ENCODE measurements around the gene MYMK.
A peak's percentile ranks its signal among the peaks of the same experiment; 100 is the strongest.

Gene MYMK

DNA sequence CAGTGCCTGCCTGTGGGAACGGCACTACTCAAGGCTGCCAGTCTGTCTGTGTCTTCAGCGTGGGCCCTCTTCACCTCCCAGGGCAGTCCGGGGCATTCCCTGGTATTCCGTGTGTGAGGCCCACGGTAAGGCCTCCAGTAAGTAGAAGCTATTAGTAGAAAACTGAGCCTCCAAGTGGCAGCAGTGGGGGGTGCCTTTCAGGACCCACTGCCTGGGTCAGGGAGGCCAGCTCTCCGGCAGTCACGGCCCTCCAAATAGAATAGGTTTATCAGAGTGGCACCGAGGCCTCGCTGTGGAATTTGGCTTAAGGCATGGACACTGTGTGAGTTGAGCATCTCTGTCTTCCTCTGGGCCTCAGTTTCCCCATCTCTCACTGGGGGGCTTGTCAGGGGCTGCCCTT, 32.8 kb upstream of the MYMK start:
- DNase-seq, result no peak

GRCh38 chr9:133556354-133556753, 31.6 kb upstream of the MYMK start:
- DNase-seq, result no peak

- DNase-seq, result no peak
Observed at GRCh38 chr9:133554729-133555128, 30.0 kb upstream of the MYMK start.

GRCh38 chr9:133553973-133554713, 29.4 kb upstream of the MYMK start:
- DNase-seq, result no peak

- DNase-seq, result no peak
Observed at GRCh38 chr9:133553123-133553522, 28.4 kb upstream of the MYMK start.

GRCh38 chr9:133552236-133552635, 27.5 kb upstream of the MYMK start:
- no peak for DNase-seq

DNA sequence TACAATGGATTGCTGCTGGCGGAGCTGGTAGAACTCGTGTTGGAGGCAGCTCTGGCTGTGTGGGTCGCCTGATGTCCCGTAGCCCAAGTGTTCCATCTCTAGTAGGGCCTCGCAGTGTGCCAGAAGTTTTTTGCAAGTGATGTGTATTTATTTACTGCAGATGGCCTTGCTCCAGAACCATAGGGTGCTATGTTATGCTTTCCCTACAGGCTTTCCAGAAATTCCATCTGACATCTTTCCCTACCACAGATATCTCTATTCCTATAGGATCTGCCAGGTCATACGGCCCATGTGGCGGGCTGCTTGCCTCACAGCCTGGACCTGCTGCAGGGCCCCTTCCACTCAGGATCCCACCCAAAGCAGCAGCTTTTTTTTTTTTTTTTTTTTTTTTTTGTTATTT, 26.7 kb upstream of the MYMK start:
- no peak for DNase-seq

DNA sequence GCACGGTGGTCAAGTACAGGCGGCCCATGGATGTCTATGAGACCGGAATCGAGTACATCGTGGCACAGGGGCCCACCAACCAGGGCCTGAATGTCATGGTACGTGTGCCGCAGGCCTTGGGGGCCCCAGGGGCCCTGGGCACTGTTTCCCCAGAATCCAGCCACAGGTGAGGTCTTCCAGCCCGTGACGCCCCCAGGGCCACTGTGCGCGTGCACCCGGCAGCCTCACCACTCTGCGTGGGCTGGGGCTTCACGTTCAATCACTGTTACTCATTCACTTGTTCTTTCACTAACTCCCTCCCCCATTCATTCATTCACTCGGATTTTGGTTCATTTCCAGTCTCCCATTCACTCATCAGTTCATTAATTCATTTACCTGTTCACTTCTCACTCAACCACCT, 22.4 kb upstream of the MYMK start:
- DNase-seq, result no peak

DNA sequence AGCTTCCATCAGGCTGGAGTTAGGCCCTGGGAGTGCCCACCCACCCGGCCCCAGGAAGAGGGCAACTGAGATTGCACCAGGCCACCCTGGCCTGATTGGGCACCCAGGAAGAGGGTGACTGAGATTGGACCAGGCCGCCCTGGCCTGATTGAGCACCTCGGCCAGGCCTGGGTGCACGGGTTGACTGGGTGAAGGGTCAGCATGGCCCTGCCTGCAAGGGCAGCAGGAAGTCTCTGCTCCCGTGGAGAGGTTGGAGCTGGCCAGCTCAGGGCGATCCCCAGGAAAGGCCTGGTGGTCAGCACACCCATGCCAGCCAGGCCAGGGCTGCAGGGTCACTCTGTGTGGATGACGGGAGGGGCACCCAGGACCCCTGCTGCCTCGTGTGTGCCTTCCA, 21.5 kb upstream of the MYMK start:
- DNase-seq, result no peak

DNA sequence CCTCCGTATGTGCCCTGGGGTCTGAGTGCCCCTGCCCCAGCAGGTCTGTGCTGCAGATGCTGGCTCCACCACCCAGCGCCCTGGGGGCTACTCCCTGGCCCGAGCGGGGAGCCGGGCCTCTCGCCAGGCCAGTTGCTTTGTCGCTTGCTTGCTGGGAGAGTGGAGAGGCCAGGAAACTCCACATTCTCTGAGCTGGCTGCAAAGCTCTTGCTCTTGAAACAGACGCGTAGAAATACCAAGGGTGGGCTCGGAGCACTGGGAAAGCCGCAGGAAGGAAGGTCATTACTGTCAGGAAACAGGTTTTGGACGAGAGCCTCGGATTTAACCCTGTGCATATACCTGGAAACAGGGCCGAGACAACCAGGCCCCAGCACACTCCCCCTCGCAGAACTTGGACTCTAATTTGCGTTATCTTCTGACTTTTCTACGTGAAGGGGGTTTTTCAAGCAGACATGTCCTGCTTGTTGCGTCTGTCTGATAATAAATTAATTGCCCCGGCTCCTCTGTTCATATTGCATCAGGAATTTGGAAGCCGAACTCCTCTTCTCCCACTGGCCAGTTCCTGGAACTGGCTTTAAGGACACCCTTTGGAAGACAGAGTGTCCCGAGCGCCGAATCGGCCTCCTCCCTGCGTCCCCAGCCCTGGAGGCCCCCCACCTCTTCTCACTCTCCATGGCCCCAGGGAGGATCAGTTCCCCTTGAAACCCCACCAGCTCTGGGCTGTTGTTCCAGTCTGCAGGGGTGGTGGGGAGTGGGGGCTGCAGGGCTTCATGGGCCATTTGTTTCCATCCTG, 20.9 kb upstream of the MYMK start:
- DNase-seq, result no peak

GRCh38 chr9:133543772-133544467, 19.2 kb upstream of the MYMK start:
- no peak for DNase-seq

DNA sequence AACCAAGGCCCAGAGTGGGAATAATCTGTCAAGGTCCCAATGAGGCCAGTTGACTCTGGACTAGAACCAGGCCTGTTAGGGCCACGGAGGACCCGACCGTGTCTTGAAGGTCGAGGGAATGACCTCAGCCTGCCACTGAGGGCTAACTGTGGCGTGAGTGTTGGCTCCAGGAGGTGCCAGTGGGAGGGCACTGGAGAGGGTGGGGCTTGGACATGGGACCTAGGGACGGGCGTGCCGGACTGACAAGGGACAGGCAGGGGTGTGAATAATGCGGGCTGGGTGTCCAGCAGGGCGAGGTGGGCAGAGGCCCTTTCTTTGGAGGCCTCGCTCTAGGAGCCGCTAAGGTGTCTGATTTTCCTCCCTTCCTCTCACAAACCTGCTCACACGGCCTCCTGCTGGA, 17.2 kb upstream of the MYMK start:
- DNase-seq, result no peak

- DNase-seq, result no peak
Observed at GRCh38 chr9:133540698-133541025, 15.9 kb upstream of the MYMK start.

- DNase-seq, result no peak
Observed at GRCh38 chr9:133539991-133540697, 15.4 kb upstream of the MYMK start.

DNA sequence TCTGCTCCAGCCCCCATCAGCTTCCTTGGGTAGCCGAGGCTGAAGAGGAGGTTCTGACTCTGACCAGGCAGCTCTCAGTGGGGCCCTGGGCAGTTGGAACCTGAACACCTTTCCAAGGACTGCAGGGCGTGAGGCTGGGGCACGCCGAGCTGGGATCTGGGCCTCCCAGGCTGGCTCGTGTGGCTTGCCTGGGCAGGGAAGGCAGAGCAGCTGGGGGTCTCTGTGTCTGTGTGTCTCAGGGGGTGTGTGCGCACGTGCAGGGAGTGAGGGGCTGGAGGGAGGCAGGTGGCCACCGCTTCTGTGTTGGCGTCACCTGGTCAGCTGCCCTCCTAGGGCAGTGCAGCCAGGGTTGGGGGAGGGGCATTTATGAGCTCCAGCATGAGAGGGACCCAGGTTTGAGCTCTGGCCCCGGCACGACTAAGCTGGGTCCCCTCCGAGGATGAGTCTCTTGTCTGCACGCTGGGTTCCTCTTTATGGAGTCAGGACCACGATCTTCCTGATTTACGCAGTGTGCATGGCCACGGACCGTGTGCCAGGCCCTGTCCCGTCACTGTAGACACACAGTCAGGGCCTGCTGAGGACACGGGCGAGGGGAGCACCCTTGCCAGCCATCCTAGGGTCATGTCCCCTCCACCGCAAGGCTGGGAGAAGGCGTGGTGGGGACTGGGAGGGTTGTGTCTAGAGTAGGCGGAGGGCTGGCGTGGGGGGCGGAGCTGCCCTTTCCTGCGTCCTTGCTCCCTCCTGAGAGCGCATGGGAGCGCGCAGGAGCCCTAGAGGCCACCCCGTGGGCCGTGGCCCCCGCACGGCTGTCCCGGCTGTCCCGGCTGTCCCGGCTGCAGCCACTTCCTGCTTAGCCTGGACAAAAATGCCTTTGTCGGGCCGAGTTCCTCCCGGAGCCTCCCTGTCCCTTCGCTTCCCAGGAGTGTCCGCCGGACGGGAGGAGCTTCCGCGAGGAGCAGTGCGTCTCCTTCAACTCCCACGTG, 14.4 kb upstream of the MYMK start:
- DNase-seq, result no peak

- no peak for DNase-seq
Observed at GRCh38 chr9:133538176-133538575, 13.4 kb upstream of the MYMK start.

DNA sequence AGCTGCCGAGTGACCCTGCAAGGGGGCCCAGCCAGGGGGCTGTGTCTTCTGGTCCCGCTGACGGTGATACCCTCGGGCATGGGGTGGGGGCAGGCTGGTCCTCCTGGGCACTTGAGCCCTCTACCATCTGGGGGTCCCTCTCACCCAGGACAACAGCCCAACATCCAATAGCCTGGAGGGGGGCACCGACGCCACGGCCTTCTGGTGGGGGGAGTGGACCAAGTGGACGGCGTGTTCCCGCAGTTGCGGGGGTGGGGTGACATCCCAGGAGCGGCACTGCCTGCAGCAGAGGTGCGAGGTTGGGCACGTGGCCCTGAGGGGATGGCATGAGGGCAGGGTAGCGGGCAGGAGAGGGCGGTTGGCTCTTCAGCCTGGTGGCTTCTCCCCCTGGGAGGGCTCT, 12.5 kb upstream of the MYMK start:
- DNase-seq, result no peak

GRCh38 chr9:133536536-133536935, 11.8 kb upstream of the MYMK start:
- DNase-seq, result no peak

- no peak for DNase-seq
Observed at GRCh38 chr9:133536080-133536479, 11.3 kb upstream of the MYMK start.

- DNase-seq, result no peak
Observed at GRCh38 chr9:133535306-133535877, 10.6 kb upstream of the MYMK start.

DNA sequence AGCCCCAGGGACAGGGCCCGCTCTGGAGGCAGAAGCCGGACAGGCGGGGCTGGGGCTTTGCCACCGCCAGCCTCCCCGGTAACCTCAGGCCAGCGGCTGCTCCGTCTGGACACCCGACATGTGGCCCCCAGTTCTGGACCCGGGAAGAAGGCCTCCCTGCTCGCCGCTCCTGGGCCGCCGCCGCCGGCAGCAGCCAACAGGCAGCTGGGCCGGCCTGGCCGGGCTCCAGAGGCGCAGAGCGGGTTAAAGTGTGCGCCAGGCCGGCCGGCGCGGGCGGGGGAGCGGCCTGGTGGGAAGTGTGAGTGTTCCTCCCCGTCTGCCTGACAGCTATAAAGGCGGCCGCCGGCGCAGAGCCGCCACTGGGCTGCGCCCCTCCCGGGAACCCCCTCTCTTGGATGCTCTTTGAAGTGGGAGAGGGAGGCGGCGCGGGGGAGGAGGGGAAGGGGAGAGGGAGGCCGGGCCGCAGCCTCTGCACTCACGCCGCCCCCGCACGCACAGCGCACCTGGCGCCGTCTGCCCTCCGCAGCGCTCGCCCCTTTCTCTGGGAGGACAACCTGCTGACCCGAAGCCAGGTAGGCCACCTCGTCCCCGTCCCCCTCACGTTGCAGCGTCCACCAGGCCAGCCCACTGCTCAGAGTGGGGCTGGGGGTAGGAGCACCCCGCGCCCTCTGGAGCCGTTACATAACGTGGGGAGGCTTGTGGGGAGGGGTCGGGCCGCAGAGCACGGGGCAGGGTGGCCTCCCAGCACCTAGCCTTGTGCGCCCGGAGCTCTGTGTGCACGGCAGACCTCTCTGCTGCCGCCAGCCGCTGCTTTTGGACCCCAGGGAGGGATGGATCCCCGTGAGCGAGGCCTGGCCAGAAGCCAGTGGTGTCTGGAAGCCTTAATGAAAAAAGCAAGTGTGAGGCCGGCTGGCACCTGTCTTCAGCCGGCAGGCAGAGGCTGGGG, 9.9 kb upstream of the MYMK start, which contains the start of gene ADAMTSL2:
ADAMTSL2 (plus strand) TSS at position 359 of the 946 bp plus-strand sequence. CDS start 2,009 bp downstream, outside the sequence.
- DNase-seq, result peak; percentile 67 to 73
